Measurements from ENCODE around the gene KMT5B. TPM values are rescaled to one million over a fixed set of nuclear protein-coding genes. Genes with fewer than 3 reads are reported as not detected.
A peak's percentile ranks its signal among the peaks of the same experiment; 100 is the strongest.

Gene KMT5B
- polyA plus RNA-seq, 3 donors, result 74.3 to 89.7 (median 78.5) TPM

DNA sequence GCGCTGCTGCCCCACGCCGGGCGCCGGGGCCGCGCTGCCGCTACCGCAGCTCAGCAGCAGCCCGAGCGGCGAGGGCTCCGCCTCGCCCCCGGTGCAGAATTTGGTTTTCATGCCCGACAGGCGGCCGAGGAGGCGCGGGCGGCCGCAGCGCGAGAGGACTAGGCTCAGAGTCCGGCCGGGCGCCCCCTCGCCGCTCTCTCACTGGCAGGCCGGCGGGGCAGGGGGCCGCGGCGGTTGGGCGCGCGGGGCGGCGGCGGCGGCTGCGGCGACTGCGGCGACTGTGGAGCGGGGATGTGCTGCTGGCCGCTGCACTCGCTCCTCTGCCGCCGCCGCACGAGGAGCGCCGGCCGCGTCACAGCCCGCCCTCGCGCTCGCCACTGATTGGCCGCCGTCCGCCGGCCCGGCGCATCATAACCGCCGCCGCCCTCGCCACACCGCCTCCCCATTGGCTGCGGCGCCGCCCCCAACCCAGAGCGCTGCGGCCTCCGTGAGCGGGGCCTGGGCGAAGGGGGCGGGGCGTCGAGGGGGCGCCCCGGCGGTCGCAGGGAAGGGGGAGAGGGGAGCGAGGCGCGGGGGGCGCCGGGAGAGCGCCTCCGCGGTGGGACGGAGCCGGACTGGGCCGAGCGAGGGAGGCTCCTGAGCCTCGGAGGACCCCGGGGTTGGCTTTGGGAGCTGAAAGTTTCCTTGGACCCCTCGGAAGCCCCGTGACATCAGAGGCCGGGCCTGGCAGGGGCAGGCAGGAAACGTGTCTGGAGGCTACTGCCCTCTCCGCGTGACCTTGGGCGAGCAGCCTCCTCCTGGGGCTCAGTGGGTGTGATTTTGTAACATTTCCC, 91.8 kb downstream of the KMT5B start, which contains the start of gene CHKA:
TSS of gene CHKA (minus strand) at position 322 of the 833 bp plus-strand sequence. CDS start at position 111, 211 bp downstream.
- peak in 2 of 3 donors; percentile 84 to 87 for DNase-seq (ENCODE audit: low read depth in 3 of 3, low spot score in 2 of 3)

DNA sequence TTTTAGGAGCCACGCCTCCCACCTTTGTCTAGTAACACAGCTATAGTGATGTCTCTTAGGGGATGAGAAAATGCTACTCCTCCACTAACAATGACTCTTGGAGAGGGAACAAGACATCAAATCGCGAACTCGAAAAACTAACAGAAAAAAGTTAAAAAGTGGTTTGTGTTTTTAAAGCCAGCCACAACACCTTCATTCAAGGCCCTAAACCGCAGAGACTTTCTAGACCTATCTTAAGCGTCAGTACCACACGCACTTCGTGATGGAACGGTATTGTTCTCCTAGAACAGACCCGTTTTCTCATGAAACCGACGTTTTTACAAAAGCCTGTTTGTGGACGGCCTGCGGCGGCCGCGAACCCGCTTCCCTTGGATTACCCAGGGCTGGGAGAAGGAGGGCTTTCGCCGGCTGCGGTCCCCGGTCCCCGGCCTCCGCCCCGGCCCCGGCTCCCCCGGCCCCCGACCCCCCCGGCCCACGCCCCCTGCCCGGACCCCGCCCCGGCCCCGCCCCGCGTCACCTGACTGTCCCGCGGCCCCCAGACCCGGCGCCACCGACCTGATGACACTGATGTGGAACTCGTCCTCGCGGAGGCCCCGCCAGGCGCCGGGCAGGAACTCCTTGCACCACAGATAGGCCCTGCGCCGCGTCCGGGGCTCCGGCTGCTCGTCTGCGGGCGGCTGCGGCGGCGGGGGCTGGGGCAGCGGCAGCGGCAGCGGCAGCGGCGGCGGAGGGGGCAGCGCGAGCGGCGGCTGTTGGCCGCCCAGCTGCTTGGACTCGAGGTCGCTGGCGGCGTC, 92.6 kb downstream of the KMT5B start:
- DNase-seq (ENCODE audit: low read depth in 3 of 3, low spot score in 2 of 3), result no peak

DNA sequence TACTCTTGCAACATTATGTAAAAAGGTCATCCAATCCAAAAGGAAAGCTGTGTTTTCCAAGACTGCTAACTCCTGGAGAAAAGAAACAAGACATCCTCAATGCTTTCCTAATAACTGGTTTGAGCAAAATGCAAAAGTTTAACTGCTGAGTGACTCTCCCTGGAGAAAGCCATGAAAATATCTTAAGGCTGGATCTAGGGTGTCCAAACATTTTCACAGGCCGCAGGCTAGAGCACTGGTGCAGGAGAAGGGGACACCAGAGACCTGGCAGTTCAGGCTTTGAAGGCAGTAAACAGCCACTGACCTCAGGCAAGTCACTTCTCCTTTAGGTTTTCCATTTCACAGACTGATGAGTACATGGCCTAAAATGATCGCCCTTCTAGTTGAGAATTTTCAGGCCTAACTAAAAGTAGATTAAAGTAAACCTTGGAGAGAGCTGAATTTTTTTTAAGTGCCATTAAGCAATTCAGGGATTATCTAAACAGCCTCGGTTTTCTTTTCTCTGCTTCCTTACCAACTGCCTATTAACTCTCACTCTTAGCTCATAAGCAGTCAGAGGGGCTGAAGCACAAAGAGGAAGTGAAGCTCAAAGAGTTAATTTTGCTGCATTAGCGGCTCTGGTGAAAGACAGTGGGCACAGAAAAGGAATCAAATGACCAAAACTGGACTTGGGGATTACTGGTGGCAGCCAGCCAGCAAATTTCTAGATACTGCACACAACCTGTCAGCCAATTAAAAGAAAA, 94.2 kb downstream of the KMT5B start:
- DNase-seq (ENCODE audit: low read depth in 3 of 3, low spot score in 2 of 3), result no peak

DNA sequence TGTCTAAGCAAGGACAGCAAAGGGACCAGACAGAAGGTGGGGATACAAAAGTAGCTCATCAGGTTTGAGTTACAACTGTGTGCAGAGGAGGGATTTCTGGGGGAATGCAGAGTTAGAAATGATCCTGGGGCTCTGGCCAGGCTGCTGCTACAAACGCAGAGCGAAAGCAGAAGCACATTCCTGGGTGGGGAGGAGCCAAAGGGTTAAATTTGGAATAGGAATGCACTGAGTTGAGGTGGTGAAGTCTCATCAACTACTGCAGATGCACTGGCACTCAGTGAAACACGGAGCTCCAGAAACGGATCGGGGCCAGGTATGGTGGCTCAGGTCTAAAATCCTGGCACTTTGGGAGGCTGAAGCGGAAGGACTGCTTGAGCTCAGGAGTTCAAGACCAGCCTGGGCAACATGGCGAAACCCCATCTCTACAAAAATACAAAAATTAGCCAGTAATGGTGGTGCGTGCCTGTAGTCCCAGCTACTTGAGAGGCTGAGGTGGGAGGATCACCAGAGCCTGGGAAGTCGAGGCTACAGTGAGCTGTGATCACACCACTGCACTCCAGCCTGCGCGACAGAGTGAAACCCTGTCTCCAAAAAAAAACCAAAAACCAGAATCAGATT, 95.1 kb downstream of the KMT5B start:
- no peak for DNase-seq (ENCODE audit: low read depth in 3 of 3, low spot score in 2 of 3)

DNA sequence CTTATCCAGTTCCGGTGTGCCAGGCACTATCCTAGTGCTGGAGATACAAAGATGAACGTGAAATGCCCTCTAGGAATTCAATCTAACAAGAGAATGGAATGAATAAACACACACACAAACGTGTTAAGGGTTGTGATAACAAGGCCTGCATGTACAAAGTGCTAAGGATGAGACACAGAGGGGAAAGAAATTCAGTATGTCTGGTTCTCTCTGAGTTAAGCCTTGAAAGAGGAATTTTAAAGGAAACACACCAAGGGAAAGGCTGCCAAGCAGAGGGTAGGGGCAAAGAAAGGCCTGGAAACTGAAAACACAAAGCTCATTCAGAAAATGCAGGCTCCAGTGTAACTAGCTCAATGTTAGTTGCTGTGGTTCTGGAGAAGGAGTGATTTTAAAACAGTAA, 96.1 kb downstream of the KMT5B start:
- DNase-seq (ENCODE audit: low read depth in 3 of 3, low spot score in 2 of 3), result no peak

DNA sequence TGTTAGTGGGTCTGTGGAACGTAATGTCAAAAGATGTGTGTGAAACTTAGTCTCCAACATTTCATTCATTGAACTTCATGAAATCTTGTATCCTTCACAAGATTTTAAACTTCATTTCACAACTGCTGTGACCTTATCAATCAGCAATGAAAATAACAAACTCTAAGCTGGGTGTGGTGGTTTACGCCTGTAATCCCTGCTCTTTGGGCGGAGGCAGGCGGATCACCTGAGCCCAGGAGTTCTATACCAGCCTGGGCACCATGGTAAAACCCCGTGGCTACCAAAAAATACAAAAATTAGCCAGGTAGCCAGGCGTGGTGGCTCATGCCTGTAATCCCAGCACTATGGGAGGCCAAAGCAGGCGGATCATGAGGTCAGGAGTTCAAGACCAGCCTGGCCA, 97.0 kb downstream of the KMT5B start:
- no peak for DNase-seq (ENCODE audit: low read depth in 3 of 3, low spot score in 2 of 3)

DNA sequence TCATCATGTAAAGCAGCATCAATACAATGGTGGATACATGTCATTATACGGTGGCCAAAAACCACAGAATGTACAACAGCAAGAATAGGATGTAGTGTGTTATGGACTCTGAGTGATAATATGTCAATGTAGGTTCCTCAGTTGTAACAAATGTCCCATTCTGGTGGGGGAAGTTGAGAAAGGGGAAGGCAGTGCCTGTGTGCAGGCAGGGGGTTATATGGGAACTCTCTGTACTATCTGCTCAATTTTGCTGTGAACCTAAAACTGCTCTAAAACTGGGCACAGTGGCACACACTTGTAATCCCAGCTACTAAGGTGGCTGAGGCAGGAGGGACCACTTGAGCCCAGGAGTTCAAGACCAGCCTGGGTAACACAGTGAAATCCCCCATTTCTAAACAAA, 97.8 kb downstream of the KMT5B start:
- DNase-seq (ENCODE audit: low read depth in 3 of 3, low spot score in 2 of 3), result no peak

DNA sequence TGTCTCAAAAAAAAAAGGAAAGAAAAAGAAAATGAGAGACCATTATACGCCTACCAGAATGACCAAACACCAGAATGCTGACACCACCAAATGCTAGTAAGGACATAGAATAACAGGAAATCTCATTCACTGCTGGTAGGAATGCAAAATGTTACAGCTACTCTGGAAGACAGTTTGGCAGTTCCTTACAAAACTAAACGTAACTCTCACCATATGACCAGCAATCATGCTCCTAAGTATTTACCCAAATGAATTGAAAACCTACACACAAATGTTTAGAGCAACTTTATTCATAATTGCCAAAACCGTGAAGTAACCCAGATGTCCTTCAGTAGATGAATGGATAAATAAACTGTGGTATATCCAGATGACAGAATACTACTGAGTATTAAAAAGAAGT, 99.1 kb downstream of the KMT5B start:
- DNase-seq (ENCODE audit: low read depth in 3 of 3, low spot score in 2 of 3), result no peak

DNA sequence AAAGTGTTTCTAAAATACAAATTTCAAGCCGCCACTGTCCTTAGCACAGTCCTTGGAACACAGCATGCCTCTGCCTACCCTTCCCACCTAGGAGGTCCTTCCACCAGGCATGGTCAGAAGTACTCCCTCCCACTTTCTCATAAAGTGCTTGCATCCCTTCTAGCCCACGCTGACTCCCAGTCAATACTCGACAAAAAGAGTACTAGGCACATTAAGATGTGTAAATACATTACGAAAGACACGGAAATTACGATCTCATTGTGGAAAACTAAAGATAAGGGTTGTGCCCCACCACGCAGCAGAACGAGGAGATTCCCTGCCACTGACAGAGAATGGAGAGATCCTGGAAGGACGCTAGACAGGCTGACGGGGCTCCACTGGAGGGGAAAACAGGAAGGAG, 105.4 kb downstream of the KMT5B start:
- DNase-seq (ENCODE audit: low read depth in 3 of 3, low spot score in 2 of 3), result no peak

DNA sequence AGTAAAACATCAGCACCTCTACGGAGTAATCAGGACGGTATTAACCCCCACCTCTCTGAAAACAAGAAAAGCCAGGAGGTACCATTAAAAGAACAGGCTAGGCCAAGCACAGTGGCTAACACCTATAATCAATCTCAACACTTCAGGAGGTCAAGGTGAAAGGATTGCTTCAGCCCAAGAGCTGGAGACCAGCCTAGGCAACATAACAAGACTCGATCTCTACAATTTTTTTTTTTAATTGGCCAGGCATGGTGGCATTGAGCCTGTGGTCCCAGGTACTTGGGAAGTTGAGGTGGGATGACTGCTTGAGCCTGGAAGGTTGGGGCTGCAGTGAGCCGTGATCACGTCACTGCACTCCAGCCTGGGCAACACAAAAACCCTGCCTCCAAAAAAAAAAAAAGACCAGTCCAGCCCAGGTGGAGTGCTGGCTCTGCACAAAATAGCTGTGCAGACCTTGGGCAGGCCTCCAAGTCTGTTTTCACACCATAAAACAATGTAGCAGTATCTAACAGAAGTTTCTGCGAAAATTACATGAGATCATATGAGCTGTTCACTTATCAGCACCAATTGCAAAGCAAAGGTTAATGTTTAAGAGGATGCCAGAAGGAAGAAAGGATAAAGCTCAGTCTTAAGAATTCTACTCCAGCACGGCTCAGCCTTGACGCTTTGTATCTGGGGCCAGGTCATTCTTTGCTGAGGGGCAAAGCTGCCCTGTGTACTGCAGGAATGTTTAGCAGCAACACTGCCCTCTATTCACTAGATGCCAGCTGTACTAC, 106.7 kb downstream of the KMT5B start:
- no peak for DNase-seq (ENCODE audit: low read depth in 3 of 3, low spot score in 2 of 3)

Other genes starting within 250 kb of the KMT5B start
- 1 to 10 TPM; 8.4 to 9.4 (median 9.3) TPM for gene UNC93B1, start 209.2 kb downstream of the KMT5B start, polyA plus RNA-seq (ENCODE audit: insufficient read length in 3 of 3)
- 1 to 10 TPM; 1.3 to 2.2 (median 1.3) TPM for gene ALDH3B1, start 203.0 kb downstream of the KMT5B start, polyA plus RNA-seq (ENCODE audit: insufficient read length in 3 of 3)
- gene NDUFS8, start 182.6 kb downstream of the KMT5B start, polyA plus RNA-seq (ENCODE audit: insufficient read length in 3 of 3), result 10 to 100 TPM; 62.2 to 75.6 (median 65.2) TPM
- 10 to 100 TPM; 15.3 to 17.9 (median 17.0) TPM for gene TCIRG1, start 174.3 kb downstream of the KMT5B start, polyA plus RNA-seq (ENCODE audit: insufficient read length in 3 of 3)
- gene CHKA, start 91.9 kb downstream of the KMT5B start, polyA plus RNA-seq (ENCODE audit: insufficient read length in 3 of 3), result 10 to 100 TPM; 30.4 to 33.2 (median 32.8) TPM
- gene C11orf24, start 58.7 kb upstream of the KMT5B start, polyA plus RNA-seq (ENCODE audit: insufficient read length in 3 of 3), result 10 to 100 TPM; 20.3 to 22.0 (median 20.4) TPM
- gene LRP5, start 99.3 kb upstream of the KMT5B start, polyA plus RNA-seq (ENCODE audit: insufficient read length in 3 of 3), result 10 to 100 TPM; 32.2 to 40.2 (median 33.6) TPM
- 10 to 100 TPM; 95.8 to 99.3 (median 98.1) TPM for gene PPP6R3, start 247.5 kb upstream of the KMT5B start, polyA plus RNA-seq (ENCODE audit: insufficient read length in 3 of 3)

All from right renal cortex interstitium (tissue), 3 donors.